GM21381 (cell line): ENCODE data around the gene SUPT20HL1.
"Not testable (repeated sequence)": the region's sequence is repeated elsewhere in the genome, so short reads cannot be mapped to it uniquely, and the experiment has no call there.

Source experiments
- ATAC-seq: cut with Tn5 transposase; IDR thresholded peaks from one replicate; pipeline ENCODE4 v1.9.1; 2021; ENCODE audit warnings: mild to moderate bottlenecking, moderate library complexity; ENCODE audit not compliant: unreplicated experiment

The SUPT20HL1 gene

GRCh38 chrX:24362089-24362745 lies 1.8 kb downstream of the SUPT20HL1 start:
- ATAC-seq, result not testable (repeated sequence)

DNA sequence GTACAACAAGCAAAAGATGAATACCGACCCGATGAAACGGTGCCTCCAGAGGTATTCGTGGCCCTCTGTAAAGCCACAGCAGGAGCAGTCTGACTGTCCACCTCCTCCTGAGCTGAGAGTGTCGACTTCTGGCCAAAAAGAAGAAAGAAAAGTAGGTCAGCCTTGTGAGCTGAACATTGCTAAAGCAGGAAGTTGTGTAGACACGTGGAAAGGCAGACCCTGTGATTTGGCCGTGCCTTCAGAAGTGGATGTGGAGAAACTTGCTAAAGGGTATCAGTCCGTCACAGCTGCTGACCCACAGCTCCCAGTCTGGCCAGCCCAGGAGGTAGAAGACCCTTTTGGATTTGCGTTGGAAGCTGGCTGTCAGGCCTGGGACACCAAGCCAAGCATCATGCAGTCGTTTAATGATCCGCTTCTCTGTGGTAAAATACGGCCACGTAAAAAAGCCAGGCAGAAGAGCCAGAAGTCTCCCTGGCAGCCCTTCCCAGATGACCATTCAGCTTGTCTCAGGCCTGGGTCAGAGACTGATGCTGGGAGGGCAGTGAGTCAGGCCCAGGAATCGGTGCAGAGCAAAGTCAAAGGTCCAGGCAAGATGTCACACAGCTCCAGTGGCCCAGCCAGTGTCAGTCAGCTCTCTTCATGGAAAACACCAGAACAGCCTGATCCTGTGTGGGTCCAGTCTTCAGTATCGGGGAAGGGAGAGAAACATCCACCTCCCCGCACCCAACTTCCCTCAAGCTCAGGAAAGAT lies 3.2 kb downstream of the SUPT20HL1 start:
- not testable (repeated sequence) for ATAC-seq

- no peak for ATAC-seq
These were observed 3.9 kb downstream of the SUPT20HL1 start for GRCh38 chrX:24364326-24364725.

- ATAC-seq, result no peak
These were observed 4.6 kb downstream of the SUPT20HL1 start for GRCh38 chrX:24364851-24365538.

DNA sequence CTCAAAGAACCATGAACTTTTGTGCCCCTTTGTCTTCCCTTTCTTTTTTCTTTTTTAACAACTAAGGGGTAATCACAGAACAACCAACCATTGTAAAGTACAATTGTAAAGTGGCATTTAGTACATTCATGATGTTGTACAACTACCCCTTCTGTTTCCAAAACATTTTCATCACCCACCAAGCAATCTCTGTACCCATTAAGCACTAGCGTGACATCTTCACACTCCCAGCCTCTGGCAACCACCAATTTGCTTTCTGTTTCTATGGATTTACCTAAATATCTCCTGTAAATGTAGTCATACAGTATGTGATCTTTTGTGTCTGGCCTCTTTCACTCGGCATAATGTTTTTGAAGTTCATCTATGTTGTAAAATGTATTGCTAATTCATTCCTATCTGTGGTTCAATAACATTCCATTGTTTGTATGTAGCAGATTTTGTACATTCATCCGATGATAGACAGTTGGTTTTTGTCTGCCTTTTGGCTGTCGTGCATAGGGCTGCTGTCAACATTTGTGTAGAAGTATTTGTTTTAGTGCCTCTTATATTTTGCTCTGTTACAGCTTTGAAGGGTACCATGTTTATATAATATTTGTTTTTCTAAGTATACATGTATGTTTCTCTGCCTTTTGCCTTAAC lies 6.4 kb downstream of the SUPT20HL1 start:
- not testable (repeated sequence) for ATAC-seq

GRCh38 chrX:24369816-24370215 lies 9.4 kb downstream of the SUPT20HL1 start:
- no peak for ATAC-seq

DNA sequence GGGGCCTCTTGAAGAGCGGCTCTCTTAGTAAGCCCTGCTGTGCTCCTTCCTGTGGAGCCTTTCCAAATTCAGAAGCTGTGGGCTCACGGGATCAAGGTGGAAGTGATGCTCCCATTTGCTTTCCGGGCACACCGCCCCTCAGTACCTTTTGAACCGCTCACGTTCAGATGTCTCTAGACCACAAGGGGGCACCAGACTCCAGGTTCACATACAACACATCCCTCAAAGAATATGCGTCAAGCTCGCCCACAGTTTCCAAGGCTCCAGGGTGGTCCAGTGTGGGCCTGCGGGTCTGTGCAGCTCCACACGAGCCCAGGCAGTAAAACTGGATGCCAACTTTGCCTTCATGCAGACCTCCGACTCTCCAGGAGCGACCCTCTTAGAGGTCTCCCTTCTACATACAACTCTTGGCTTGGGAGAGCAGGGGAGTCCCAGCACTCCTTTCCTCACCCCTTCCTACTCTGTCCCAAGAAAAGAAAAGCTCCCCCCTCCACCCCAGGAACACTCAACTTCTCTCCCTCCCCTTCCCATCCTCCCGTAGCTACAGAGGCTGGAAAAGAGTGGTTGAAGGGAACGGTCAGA lies 11.0 kb downstream of the SUPT20HL1 start:
- ATAC-seq, result no peak

DNA sequence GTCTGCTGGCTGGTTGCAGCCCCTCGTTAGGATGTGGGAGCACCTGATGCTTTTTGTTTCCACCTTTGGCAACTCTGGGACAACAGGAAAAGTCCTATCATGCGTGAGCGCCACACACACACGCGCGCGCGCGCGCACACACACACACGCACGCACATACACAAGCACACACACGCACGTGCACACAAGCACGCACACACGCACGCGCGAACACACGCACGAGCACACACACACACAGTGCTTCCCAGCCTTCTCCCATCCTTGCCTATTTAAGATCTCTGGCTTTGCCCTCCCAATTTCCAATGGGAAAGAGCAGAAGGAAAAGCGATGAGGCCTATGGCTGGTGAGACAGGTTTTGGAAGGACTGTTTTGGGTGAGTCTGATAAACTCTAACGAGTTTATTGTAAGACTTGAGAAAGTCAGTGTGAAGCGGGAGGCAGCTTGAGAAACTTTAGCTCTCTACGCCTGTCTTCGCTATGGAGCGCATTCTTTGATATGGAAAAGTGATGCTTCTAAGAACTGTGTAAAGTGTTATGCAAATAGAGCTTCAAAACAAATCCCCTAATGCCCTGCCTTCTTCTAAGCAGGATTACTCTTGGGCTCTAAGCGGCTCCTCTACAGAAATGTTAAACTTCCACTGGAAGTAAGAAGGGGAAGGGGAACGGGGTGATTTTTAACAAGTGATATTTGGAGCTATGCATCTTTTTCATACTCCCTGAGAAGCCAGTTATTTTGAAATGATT lies 11.8 kb downstream of the SUPT20HL1 start:
- no peak for ATAC-seq

DNA sequence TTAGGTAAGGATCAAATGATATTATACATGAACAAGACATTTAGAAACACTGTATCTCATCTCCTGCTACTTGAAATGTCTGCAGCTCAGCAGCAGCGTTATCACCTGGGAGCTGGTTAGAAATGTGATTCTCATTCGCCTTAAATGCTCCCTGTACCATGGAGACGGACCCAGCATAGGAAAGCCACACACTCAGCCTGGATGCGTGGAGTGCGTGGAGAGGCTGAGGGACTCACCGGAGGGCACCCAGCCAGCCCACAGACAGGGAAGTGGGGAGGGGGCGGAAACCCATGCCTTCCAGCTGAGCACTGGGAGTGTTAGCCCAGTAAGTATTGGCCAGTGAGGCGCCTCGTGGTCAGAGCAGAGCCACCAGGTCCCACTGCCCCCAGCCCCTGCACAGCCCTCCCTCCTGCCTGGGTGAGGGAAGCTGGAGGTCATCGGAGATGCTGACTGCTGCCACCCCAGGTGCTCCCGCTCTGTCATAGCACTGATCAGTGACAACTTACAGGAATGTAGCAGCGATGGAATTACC lies 15.2 kb downstream of the SUPT20HL1 start:
- ATAC-seq, result no peak

DNA sequence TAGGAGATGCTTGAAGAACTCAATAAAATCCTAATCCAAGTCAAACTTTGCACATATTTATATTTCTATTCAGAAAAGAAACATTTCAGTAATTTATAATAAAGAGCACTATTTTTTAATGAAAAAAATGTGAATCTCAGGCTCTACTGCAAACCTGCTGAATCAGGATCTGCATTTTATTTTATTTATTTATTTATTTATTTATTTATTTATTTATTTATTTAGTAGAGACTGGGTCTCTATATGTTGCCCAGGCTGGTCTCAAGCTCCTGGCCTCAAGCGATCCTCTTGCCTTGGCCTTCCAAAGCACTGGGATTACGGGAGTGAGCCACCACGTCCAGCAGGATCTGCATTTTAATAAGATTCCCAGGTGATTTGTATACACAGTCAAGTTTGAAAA lies 16.0 kb downstream of the SUPT20HL1 start:
- no peak for ATAC-seq

DNA sequence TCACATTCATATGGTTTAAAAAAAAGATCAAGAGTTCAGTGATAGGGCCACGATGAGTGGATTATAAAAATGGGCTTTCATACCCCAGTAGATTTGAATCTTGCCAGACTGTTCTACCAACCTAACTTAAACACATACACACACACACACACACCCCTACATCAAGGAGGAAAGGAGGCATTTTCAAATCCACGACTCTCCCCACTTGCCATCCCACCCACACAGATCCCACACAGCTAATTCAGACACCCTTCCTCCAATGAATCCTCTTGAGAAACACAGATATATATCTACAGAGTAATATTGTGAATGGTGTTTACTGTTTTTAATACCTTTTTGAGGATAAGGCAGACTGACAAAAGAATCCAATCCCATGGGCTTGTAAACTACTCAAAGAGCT lies 16.8 kb downstream of the SUPT20HL1 start:
- no peak for ATAC-seq

DNA sequence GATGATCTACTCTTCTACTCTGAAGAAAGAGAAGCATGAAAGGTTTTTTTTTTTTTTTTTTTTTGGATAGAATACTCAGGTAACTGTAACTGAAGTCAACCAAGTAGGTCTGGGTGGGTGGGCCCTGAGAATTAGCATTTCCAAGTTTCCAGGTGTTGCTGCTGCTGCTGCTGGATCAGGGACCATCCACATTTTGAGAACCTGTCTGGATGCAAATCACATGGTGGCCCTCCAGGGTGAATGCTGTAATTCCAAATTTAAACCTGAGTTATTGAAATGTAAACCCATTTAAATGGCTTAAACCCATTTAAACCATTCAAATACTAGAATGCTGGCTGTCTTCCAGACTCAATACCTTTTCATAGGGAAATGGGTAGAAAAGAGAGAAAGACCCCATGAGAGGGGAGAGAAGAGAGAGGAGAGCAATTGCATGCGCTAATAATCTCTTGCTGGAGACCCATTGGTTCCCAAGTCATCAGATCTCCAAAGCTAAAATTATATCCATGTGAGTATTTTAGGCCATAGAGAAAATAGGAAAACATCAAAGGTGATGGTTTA lies 17.6 kb downstream of the SUPT20HL1 start:
- no peak for ATAC-seq

- no peak for ATAC-seq
These were observed 18.3 kb downstream of the SUPT20HL1 start for GRCh38 chrX:24378706-24379105.

DNA sequence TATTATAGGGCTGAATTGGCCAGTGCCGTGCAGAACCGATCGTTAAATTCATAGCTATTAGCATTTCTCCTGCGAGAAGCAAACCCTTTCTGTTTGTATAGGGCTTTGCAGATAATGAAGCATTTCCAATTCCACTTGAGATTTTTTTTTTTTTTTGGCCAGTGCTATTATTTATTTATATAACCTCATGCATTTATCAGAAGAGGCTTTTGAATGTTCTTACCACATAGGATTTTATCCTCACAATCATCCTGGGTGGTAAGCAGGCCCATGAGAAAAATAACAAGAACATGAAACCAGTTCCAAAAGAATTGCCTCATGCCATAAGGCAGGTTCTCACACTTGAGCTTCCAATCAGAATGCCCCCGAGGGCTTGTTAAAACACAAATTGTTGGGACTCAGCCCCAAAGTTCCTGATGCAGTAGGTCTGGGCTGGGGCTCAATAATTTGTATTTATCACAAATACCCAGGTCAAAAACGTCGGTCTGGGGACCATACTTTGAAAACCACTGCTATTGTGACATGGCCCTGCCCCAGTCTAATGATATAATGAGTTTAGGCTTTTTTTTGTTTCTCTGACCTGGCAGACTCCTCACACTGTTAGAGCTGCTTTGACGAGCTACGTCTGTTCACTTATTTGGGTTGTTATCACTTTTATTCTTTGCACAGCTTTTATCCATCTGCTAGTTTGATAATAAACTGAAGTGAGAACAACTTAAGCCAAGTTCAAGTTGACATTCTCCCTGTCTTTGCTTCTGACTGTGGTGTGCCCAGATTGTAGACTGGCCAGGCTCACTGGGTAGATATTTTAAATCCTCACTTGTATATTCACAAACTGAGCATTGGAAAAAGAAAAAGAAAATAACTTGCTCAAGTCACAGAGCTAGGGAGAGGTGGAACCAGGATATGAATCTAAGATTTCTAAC lies 20.1 kb downstream of the SUPT20HL1 start:
- ATAC-seq, result no peak

DNA sequence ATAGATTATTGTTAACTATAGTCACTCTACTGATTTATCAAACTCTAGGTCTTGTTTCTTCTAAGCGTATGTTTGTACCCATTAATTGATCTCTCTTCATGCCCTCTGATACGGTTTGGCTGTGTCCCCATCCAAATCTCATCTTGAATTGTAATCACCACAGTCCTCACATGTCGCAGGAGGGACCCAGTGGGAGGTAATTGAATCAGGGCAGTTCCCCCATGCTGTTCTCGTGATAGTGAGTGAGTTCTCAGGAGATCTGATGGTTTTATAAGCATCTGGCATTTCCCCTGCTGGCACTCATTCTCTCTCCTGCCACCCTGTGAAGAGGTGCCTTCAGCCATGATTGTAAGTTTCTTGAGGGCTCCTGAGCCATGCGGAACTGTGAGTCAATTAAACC lies 21.9 kb downstream of the SUPT20HL1 start:
- not testable (repeated sequence) for ATAC-seq

- ATAC-seq, result no peak
These were observed 27.3 kb downstream of the SUPT20HL1 start for GRCh38 chrX:24387724-24388123.

GRCh38 chrX:24391389-24391788 lies 30.9 kb downstream of the SUPT20HL1 start:
- ATAC-seq, result no peak

GRCh38 chrX:24391843-24392242 lies 31.4 kb downstream of the SUPT20HL1 start:
- no peak for ATAC-seq

- ATAC-seq, result no peak
These were observed 32.3 kb downstream of the SUPT20HL1 start for GRCh38 chrX:24392709-24393108.
